ENCODE results near the gene SRSF2.
"Not testable (repeated sequence)": the region's sequence is repeated elsewhere in the genome, so short reads cannot be mapped to it uniquely, and the experiment has no call there.

The SRSF2 gene

GRCh38 chr17:76709951-76710862 lies 26.9 kb downstream of the SRSF2 start:
- H3K9ac ChIP-seq (ENCODE audit: low read depth, low read length, poor library complexity) = peak overlapping the region; percentile 86
- peaks cover 0 to 12% of the 10 kb centered on the region in 2 donors for H3K36me3 ChIP-seq (replicated peaks in 1 of 2; ENCODE audit: control insufficient read depth in 2 of 2, insufficient read depth in 2 of 2, low read length in 2 of 2)
- H2AK5ac ChIP-seq (ENCODE audit: low read depth, low read length) = peak overlapping the region; percentile 87
- peaks cover 25% of the 10 kb centered on the region in 2 donors for H3K4me1 ChIP-seq (ENCODE audit: control insufficient read depth in 2 of 2, insufficient read depth in 1 of 2, low read depth in 1 of 2, low read length in 2 of 2)
- peak overlapping the region; percentile 74 for H3K4me2 ChIP-seq (ENCODE audit: insufficient read depth, low read length, poor library complexity, severe bottlenecking)
- not testable (repeated sequence) for H3K79me1 ChIP-seq (ENCODE audit: low read depth, low read length); H3K14ac ChIP-seq (ENCODE audit: low read length); H2BK12ac ChIP-seq (ENCODE audit: low read length); H3K27me3 ChIP-seq (ENCODE audit: control insufficient read depth in 3 of 3, insufficient read depth in 3 of 3, low read depth in 1 of 3, low read length in 3 of 3); DNase-seq (ENCODE audit: low spot score); H3K9me3 ChIP-seq (replicated peaks in 1 of 2; ENCODE audit: control insufficient read depth in 2 of 2, insufficient read depth in 1 of 2, low read depth in 1 of 2, low read length in 2 of 2); H4K8ac ChIP-seq (ENCODE audit: low read depth, low read length); H2BK5ac ChIP-seq (ENCODE audit: low read length); H4K91ac ChIP-seq (ENCODE audit: low read depth, low read length, poor library complexity)
- H3K4ac ChIP-seq (ENCODE audit: low read length) = peak overlapping the region; percentile 18
- peak overlapping the region; percentile 61 for H2BK15ac ChIP-seq (ENCODE audit: low read length)
- peak overlapping the region; percentile 29 for H2BK120ac ChIP-seq (ENCODE audit: low read depth, low read length)
- H3K18ac ChIP-seq (ENCODE audit: low read length) = peak overlapping the region; percentile 94
- WGBS, 2 donors (ENCODE audit: extremely low coverage in 2 of 2, insufficient read length in 2 of 2, insufficient replicate concordance in 1 of 2) = no CpG with 5 or more reads among the region's 79 CpGs
- H3K23ac ChIP-seq (ENCODE audit: low read depth, low read length, poor library complexity) = peak overlapping the region; percentile 1
- peak overlapping the region; percentile 52 for H3K27ac ChIP-seq (replicated peaks; ENCODE audit: low read length)
- peak overlapping the region; percentile 67 to 86 for H3K4me3 ChIP-seq (ENCODE audit: low read length in 2 of 2)
- peak overlapping the region; percentile 85 for H2AFZ ChIP-seq (ENCODE audit: low read length)

GRCh38 chr17:76709077-76709950 lies 27.8 kb downstream of the SRSF2 start:
- H3K4me3 ChIP-seq (ENCODE audit: low read length in 2 of 2) = peak overlapping the region; percentile 67 to 86
- H3K14ac ChIP-seq (ENCODE audit: low read length) = peak overlapping the region; percentile 10
- peak overlapping the region; percentile 18 for H3K4ac ChIP-seq (ENCODE audit: low read length)
- no peaks in the 10 kb centered on the region for H3K27me3 ChIP-seq (ENCODE audit: control insufficient read depth in 3 of 3, insufficient read depth in 3 of 3, low read depth in 1 of 3, low read length in 3 of 3)
- H2AK5ac ChIP-seq (ENCODE audit: low read depth, low read length) = peak overlapping the region; percentile 94
- peak overlapping the region; percentile 62 for H2BK5ac ChIP-seq (ENCODE audit: low read length)
- H3K9ac ChIP-seq (ENCODE audit: low read depth, low read length, poor library complexity) = peak overlapping the region; percentile 86
- peak overlapping the region; percentile 29 for H2BK120ac ChIP-seq (ENCODE audit: low read depth, low read length)
- peaks cover 25% of the 10 kb centered on the region in 2 donors for H3K4me1 ChIP-seq (ENCODE audit: control insufficient read depth in 2 of 2, insufficient read depth in 1 of 2, low read depth in 1 of 2, low read length in 2 of 2)
- H3K27ac ChIP-seq (replicated peaks; ENCODE audit: low read length) = peak overlapping the region; percentile 82
- H2BK15ac ChIP-seq (ENCODE audit: low read length) = peak overlapping the region; percentile 61
- no peak overlapping the region for H4K91ac ChIP-seq (ENCODE audit: low read depth, low read length, poor library complexity)
- no peak overlapping the region for H4K8ac ChIP-seq (ENCODE audit: low read depth, low read length)
- peaks cover 6% of the 10 kb centered on the region for H3K79me1 ChIP-seq (ENCODE audit: low read depth, low read length)
- peak overlapping the region; percentile 74 for H3K4me2 ChIP-seq (ENCODE audit: insufficient read depth, low read length, poor library complexity, severe bottlenecking)
- peak overlapping the region; percentile 1 for H3K23ac ChIP-seq (ENCODE audit: low read depth, low read length, poor library complexity)
- WGBS, 2 donors (ENCODE audit: extremely low coverage in 2 of 2, insufficient read length in 2 of 2, insufficient replicate concordance in 1 of 2) = no CpG with 5 or more reads among the region's 29 CpGs
- peak overlapping the region; percentile 87 for H3K18ac ChIP-seq (ENCODE audit: low read length)
- H3K9me3 ChIP-seq (replicated peaks in 1 of 2; ENCODE audit: control insufficient read depth in 2 of 2, insufficient read depth in 1 of 2, low read depth in 1 of 2, low read length in 2 of 2) = peaks cover 0 to 3% of the 10 kb centered on the region in 2 donors
- peak; percentile 78 for DNase-seq (ENCODE audit: low spot score)
- H2BK12ac ChIP-seq (ENCODE audit: low read length) = no peak overlapping the region
- H3K36me3 ChIP-seq (replicated peaks in 1 of 2; ENCODE audit: control insufficient read depth in 2 of 2, insufficient read depth in 2 of 2, low read length in 2 of 2) = peaks cover 0 to 9% of the 10 kb centered on the region in 2 donors
- peak overlapping the region; percentile 85 for H2AFZ ChIP-seq (ENCODE audit: low read length)

GRCh38 chr17:76707985-76708807 lies 28.9 kb downstream of the SRSF2 start:
- Histone ChIP-seq H2BK12ac (ENCODE audit: low read length) (peak overlapping the region; percentile 51), H3K36me3 (replicated peaks in 1 of 2; ENCODE audit: control insufficient read depth in 2 of 2, insufficient read depth in 2 of 2, low read length in 2 of 2) (no peaks in the 10 kb centered on the region), H2AK5ac (ENCODE audit: low read depth, low read length) (peak overlapping the region; percentile 94), H3K14ac (ENCODE audit: low read length) (no peak overlapping the region), H3K9ac (ENCODE audit: low read depth, low read length, poor library complexity) (no peak overlapping the region), H3K23ac (ENCODE audit: low read depth, low read length, poor library complexity) (no peak overlapping the region), H4K8ac (ENCODE audit: low read depth, low read length) (no peak overlapping the region), H3K27me3 (ENCODE audit: control insufficient read depth in 3 of 3, insufficient read depth in 3 of 3, low read depth in 1 of 3, low read length in 3 of 3) (no peaks in the 10 kb centered on the region), H3K4me2 (ENCODE audit: insufficient read depth, low read length, poor library complexity, severe bottlenecking) (peak overlapping the region; percentile 38), H3K27ac (replicated peaks; ENCODE audit: low read length) (peak overlapping the region; percentile 82), H3K18ac (ENCODE audit: low read length) (peak overlapping the region; percentile 61), H4K91ac (ENCODE audit: low read depth, low read length, poor library complexity) (no peak overlapping the region), H2BK120ac (ENCODE audit: low read depth, low read length) (peak overlapping the region; percentile 16), H3K4ac (ENCODE audit: low read length) (no peak overlapping the region), H2BK5ac (ENCODE audit: low read length) (peak overlapping the region; percentile 62), H3K4me1 (ENCODE audit: control insufficient read depth in 2 of 2, insufficient read depth in 1 of 2, low read depth in 1 of 2, low read length in 2 of 2) (peaks cover 25% of the 10 kb centered on the region in 2 donors), H3K9me3 (replicated peaks in 1 of 2; ENCODE audit: control insufficient read depth in 2 of 2, insufficient read depth in 1 of 2, low read depth in 1 of 2, low read length in 2 of 2) (peaks cover 0 to 3% of the 10 kb centered on the region in 2 donors), H2BK15ac (ENCODE audit: low read length) (peak overlapping the region; percentile 41), H3K79me1 (ENCODE audit: low read depth, low read length) (peaks cover 6% of the 10 kb centered on the region), H2AFZ (ENCODE audit: low read length) (no peak overlapping the region), H3K4me3 (ENCODE audit: low read length in 2 of 2) (no peak overlapping the region)
- WGBS, 2 donors (ENCODE audit: extremely low coverage in 2 of 2, insufficient read length in 2 of 2, insufficient replicate concordance in 1 of 2) = no CpG with 5 or more reads among the region's 14 CpGs
- DNase-seq (ENCODE audit: low spot score) = peak; percentile 72
